ENCODE data around the gene C13orf46.

GRCh38 chr13:114002771-114003321 lies 29.0 kb upstream of the C13orf46 start:
- no peak for TF ChIP-seq CTCF (IDR thresholded peaks at IDR 0.05)
- TF ChIP-seq POLR2A (IDR thresholded peaks at IDR 0.05): no peak

Measured in body of pancreas (tissue), 4 donors.